IPS-15b (cell line): ENCODE results near the gene CMTM3.

Source experiments
- H3K27me3 ChIP-seq: one replicate; pipeline ENCODE4 v1.6.1; 2013; ENCODE audit warnings: low read length; ENCODE audit not compliant: control insufficient read depth, insufficient read depth
- H3K36me3 ChIP-seq: one replicate; pipeline ENCODE4 v1.6.1; 2013; ENCODE audit warnings: low read length; ENCODE audit not compliant: control insufficient read depth, insufficient read depth
- H3K4me1 ChIP-seq: one replicate; pipeline ENCODE4 v1.6.1; 2013; ENCODE audit warnings: mild to moderate bottlenecking, low read length; ENCODE audit not compliant: control insufficient read depth, insufficient read depth
- H3K4me3 ChIP-seq: one replicate; pipeline ENCODE4 v1.5.1; 2013; ENCODE audit warnings: low read depth, low read length
- H3K9ac ChIP-seq: one replicate; pipeline ENCODE4 v1.6.1; 2013; ENCODE audit warnings: low read depth, mild to moderate bottlenecking, low read length
- H3K9me3 ChIP-seq: one replicate; pipeline ENCODE4 v1.6.1; 2013; ENCODE audit warnings: mild to moderate bottlenecking, low read length; ENCODE audit not compliant: control insufficient read depth, insufficient read depth

CMTM3 gene

GRCh38 chr16:66649636-66650205 is 45.2 kb downstream of the CMTM3 start:
- Histone ChIP-seq H3K36me3 (no peaks in the 10 kb centered on the region), H3K27me3 (no peaks in the 10 kb centered on the region), H3K9ac (no peak overlapping the region), H3K9me3 (no peaks in the 10 kb centered on the region), H3K4me3 (no peak overlapping the region), H3K4me1 (peaks cover 12% of the 10 kb centered on the region)

GRCh38 chr16:66650707-66651473 is 46.4 kb downstream of the CMTM3 start:
- Histone ChIP-seq H3K9me3 (no peaks in the 10 kb centered on the region), H3K36me3 (no peaks in the 10 kb centered on the region), H3K9ac (no peak overlapping the region), H3K4me1 (peaks cover 12% of the 10 kb centered on the region), H3K27me3 (no peaks in the 10 kb centered on the region), H3K4me3 (peak overlapping the region; percentile 38)

GRCh38 chr16:66651474-66651765 is 46.9 kb downstream of the CMTM3 start:
- Histone ChIP-seq H3K4me3 (peak overlapping the region; percentile 38), H3K9ac (no peak overlapping the region), H3K9me3 (no peaks in the 10 kb centered on the region), H3K4me1 (peaks cover 12% of the 10 kb centered on the region), H3K36me3 (no peaks in the 10 kb centered on the region), H3K27me3 (no peaks in the 10 kb centered on the region)

GRCh38 chr16:66651965-66652364 is 47.5 kb downstream of the CMTM3 start:
- Histone ChIP-seq H3K9ac (no peak overlapping the region), H3K4me3 (no peak overlapping the region), H3K4me1 (peaks cover 12% of the 10 kb centered on the region), H3K36me3 (no peaks in the 10 kb centered on the region), H3K27me3 (no peaks in the 10 kb centered on the region), H3K9me3 (no peaks in the 10 kb centered on the region)

GRCh38 chr16:66652661-66653360 is 48.3 kb downstream of the CMTM3 start:
- H3K9me3 ChIP-seq = no peaks in the 10 kb centered on the region
- H3K36me3 ChIP-seq = no peaks in the 10 kb centered on the region
- peaks cover 12% of the 10 kb centered on the region for H3K4me1 ChIP-seq
- no peak overlapping the region for H3K9ac ChIP-seq
- H3K4me3 ChIP-seq = no peak overlapping the region
- no peaks in the 10 kb centered on the region for H3K27me3 ChIP-seq

- H3K36me3 ChIP-seq = no peaks in the 10 kb centered on the region
- no peak overlapping the region for H3K4me3 ChIP-seq
- no peaks in the 10 kb centered on the region for H3K27me3 ChIP-seq
These were observed 49.3 kb downstream of the CMTM3 start for GRCh38 chr16:66653581-66654350.

GRCh38 chr16:66656547-66656946 is 52.0 kb downstream of the CMTM3 start:
- Histone ChIP-seq H3K27me3 (no peaks in the 10 kb centered on the region), H3K4me1 (peaks cover 12% of the 10 kb centered on the region)

More at GRCh38 chr16:66653581-66654350, 49.3 kb downstream of the CMTM3 start:
- peaks cover 12% of the 10 kb centered on the region for H3K4me1 ChIP-seq
- H3K9ac ChIP-seq = no peak overlapping the region
- no peaks in the 10 kb centered on the region for H3K9me3 ChIP-seq

GRCh38 chr16:66658143-66658859 is 53.8 kb downstream of the CMTM3 start:
- Histone ChIP-seq H3K27me3 (no peaks in the 10 kb centered on the region), H3K4me3 (no peak overlapping the region), H3K36me3 (no peaks in the 10 kb centered on the region), H3K4me1 (peaks cover 6% of the 10 kb centered on the region), H3K9me3 (no peaks in the 10 kb centered on the region), H3K9ac (no peak overlapping the region)

More at GRCh38 chr16:66656547-66656946, 52.0 kb downstream of the CMTM3 start:
- Histone ChIP-seq H3K9me3 (no peaks in the 10 kb centered on the region), H3K9ac (no peak overlapping the region), H3K36me3 (no peaks in the 10 kb centered on the region), H3K4me3 (no peak overlapping the region)

GRCh38 chr16:66658860-66659190 is 54.3 kb downstream of the CMTM3 start:
- Histone ChIP-seq H3K9ac (no peak overlapping the region), H3K4me3 (no peak overlapping the region), H3K4me1 (peaks cover 6% of the 10 kb centered on the region), H3K9me3 (no peaks in the 10 kb centered on the region), H3K27me3 (no peaks in the 10 kb centered on the region), H3K36me3 (no peaks in the 10 kb centered on the region)

- Histone ChIP-seq H3K27me3 (no peaks in the 10 kb centered on the region), H3K9ac (peak overlapping the region; percentile 4), H3K4me3 (no peak overlapping the region), H3K9me3 (no peaks in the 10 kb centered on the region), H3K36me3 (no peaks in the 10 kb centered on the region), H3K4me1 (peaks cover 6% of the 10 kb centered on the region)
These were observed 56.1 kb downstream of the CMTM3 start for GRCh38 chr16:66660422-66661209.

GRCh38 chr16:66661210-66661560 is 56.7 kb downstream of the CMTM3 start:
- Histone ChIP-seq H3K4me1 (peaks cover 6% of the 10 kb centered on the region), H3K36me3 (no peaks in the 10 kb centered on the region), H3K27me3 (no peaks in the 10 kb centered on the region)

More at GRCh38 chr16:66661210-66661560, 56.7 kb downstream of the CMTM3 start:
- H3K9ac ChIP-seq = peak overlapping the region; percentile 4
- H3K9me3 ChIP-seq = no peaks in the 10 kb centered on the region
- no peak overlapping the region for H3K4me3 ChIP-seq
